Measurements from ENCODE around the gene POU2AF2.

The POU2AF2 gene

DNA sequence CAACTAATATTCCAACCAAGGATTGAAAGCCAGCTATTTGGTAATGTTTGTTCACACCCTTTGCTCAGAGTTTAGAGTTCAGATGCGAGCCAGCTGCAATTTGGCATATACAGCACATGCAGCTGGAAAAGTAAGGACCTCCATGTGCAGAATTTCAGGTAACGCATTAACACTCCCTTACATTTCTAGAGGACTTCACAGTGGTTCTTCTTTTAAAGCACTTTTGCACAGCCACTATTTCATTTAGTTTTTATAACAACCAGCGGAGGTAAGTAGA lies 56.3 kb downstream of the POU2AF2 start:
- no peak for DNase-seq (ENCODE audit: low read depth)
- TF ChIP-seq, protein P1, sequence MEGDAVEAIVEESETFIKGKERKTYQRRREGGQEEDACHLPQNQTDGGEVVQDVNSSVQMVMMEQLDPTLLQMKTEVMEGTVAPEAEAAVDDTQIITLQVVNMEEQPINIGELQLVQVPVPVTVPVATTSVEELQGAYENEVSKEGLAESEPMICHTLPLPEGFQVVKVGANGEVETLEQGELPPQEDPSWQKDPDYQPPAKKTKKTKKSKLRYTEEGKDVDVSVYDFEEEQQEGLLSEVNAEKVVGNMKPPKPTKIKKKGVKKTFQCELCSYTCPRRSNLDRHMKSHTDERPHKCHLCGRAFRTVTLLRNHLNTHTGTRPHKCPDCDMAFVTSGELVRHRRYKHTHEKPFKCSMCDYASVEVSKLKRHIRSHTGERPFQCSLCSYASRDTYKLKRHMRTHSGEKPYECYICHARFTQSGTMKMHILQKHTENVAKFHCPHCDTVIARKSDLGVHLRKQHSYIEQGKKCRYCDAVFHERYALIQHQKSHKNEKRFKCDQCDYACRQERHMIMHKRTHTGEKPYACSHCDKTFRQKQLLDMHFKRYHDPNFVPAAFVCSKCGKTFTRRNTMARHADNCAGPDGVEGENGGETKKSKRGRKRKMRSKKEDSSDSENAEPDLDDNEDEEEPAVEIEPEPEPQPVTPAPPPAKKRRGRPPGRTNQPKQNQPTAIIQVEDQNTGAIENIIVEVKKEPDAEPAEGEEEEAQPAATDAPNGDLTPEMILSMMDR (IDR thresholded peaks at IDR 0.05; ENCODE audit: insufficient read depth, low read depth, low read length, missing control alignments): no peak
- H3K4me3 ChIP-seq (ENCODE audit: low read depth, low read length): no peak overlapping the region

DNA sequence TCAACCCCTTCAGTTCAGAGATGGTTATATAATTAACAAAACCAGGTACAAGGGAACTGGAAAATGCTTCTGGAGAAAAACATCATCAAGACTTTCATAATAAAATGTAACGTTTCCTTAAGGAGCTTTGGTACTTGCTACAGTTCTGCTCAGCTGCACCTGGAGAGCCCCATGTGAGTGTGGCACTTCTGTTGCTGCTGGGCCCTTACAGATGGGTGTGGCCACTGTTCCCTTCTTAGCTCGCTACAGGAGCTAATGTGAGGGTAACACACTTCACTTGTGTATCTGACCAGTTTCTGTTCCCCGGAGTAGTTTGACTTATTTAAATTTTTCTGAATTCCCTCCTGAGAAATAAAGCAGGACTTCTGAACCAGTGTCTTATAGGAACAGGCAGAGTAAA lies 56.8 kb downstream of the POU2AF2 start:
- H3K4me3 ChIP-seq (ENCODE audit: low read depth, low read length): no peak overlapping the region
- DNase-seq (ENCODE audit: low read depth): no peak
- TF ChIP-seq, protein P1 (IDR thresholded peaks at IDR 0.05; ENCODE audit: insufficient read depth, low read depth, low read length, missing control alignments): no peak

- TF ChIP-seq, protein P1 (IDR thresholded peaks at IDR 0.05; ENCODE audit: insufficient read depth, low read depth, low read length, missing control alignments): no peak
- DNase-seq (ENCODE audit: low read depth): no peak
- no peak overlapping the region for H3K4me3 ChIP-seq (ENCODE audit: low read depth, low read length)
Measured at GRCh38 chr11:111303461-111303860, 57.9 kb downstream of the POU2AF2 start.

DNA sequence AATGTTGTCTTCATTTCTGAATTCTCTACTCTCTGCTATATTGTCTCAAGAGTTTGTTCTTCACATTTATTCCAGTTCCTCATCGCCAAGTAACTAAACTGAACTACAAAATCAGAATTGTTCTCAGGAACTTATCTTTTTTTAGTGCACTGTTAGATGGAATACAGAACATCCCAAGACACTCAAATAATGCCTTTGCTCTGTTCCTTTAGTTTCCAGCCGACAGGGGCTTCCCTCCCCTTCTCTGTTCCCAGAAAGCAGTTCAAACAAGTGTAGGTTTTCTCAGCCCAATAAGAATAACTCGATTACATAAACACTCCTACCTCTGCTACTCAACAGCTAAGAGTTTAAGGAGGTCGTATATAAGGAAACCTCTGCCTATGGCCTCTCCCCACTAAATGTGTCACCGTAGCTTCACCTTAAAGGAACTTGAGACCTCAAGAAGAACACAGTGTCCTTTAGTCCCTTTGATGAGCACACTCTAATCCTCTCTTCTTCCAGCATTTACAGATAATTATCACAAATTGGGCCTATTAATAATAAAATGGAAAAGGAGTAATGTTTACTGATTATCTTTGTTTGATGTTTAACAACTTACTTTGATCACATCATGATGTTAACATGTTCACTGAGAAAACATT lies 59.8 kb downstream of the POU2AF2 start:
- DNase-seq (ENCODE audit: low read depth): no peak
- TF ChIP-seq, protein P1 (IDR thresholded peaks at IDR 0.05; ENCODE audit: insufficient read depth, low read depth, low read length, missing control alignments): no peak
- no peak overlapping the region for H3K4me3 ChIP-seq (ENCODE audit: low read depth, low read length)

GRCh38 chr11:111305876-111306275 lies 60.4 kb downstream of the POU2AF2 start:
- DNase-seq (ENCODE audit: low read depth): no peak
- H3K4me3 ChIP-seq (ENCODE audit: low read depth, low read length): no peak overlapping the region
- TF ChIP-seq, protein P1 (IDR thresholded peaks at IDR 0.05; ENCODE audit: insufficient read depth, low read depth, low read length, missing control alignments): no peak

- DNase-seq (ENCODE audit: low read depth): no peak
- TF ChIP-seq, protein P1 (IDR thresholded peaks at IDR 0.05; ENCODE audit: insufficient read depth, low read depth, low read length, missing control alignments): no peak
- H3K4me3 ChIP-seq (ENCODE audit: low read depth, low read length): no peak overlapping the region
Measured at GRCh38 chr11:111306321-111306720, 60.8 kb downstream of the POU2AF2 start.

DNA sequence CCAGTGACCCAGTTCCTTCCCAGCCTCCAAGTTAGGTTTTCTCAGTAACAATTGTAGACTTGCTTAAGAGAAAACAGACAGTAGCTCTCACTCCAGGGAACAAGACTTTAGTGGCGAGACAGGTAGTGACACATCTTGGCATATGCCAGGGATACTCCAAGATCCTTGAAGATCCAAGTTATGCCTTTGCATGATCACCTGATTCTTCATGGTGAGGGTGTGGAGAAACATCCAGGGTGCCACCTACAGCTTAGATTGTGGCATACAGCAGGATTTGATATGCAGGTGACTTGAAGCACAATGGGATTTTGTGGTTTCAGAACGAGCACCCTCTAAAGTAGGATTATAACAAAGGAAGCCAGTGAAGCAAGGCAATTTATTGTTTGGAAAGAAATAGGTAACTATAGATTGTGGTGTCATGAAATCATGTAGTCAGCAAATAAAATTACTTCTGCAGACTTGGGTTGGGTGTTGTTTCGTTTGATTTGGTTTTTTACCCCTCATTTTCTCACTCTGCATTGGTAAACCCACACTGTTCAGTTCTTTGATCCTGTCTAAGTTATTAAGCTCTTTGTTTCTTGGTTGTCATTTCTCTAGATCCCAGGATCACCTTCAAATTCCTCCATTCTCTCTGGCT lies 62.1 kb downstream of the POU2AF2 start:
- DNase-seq (ENCODE audit: low read depth): no peak
- H3K4me3 ChIP-seq (ENCODE audit: low read depth, low read length): no peak overlapping the region
- TF ChIP-seq, protein P1 (IDR thresholded peaks at IDR 0.05; ENCODE audit: insufficient read depth, low read depth, low read length, missing control alignments): no peak
